ENCODE data around the gene KRTAP24-1. TPM values are rescaled to one million over a fixed set of nuclear protein-coding genes. Genes with fewer than 3 reads are reported as not detected.

KRTAP24-1 gene
- total RNA-seq, 1 experiment from 2014 or later = not detected

DNA sequence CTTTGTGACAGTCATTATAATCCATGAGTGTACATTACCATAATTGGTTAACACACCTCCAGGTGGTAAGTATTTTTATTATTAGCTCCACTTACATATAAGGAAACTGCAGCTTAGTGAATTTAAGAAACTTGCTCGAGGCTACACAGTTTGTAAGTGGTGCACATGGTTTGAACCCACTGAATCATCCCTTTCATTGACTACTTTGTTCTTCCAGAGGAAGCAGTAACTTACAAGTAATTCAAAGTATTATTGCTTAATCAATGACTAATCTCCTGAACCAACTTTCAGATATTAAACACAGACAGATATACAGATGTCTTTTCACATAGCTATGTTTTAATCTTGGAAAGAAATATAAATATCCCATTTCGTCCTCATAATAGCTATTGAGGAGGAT, 48.1 kb downstream of the KRTAP24-1 start:
- no peak overlapping the region for H3K56ac ChIP-seq (ENCODE audit: insufficient read length, low read depth, low read length)
- H2AFZ ChIP-seq (ENCODE audit: low read length) = no peak overlapping the region
- Mint-ChIP-seq H3K4me1 (no peaks in the 10 kb centered on the region), H3K9me3 (peaks cover 2 to 7% of the 10 kb centered on the region in 2 experiments; a peak in 1 of 5 replicates), H3K27me3 (ENCODE audit: low read depth) (no peaks in the 10 kb centered on the region), H3K27ac (no peak overlapping the region), H3K4me3 (no peak overlapping the region), H3K36me3 (ENCODE audit: insufficient read depth in 1 of 3, low read depth in 3 of 3) (peaks cover 0 to 3% (median 0%) of the 10 kb centered on the region in 3 experiments; a peak in 1 of 7 replicates)
- no peak overlapping the region for H2BK12ac ChIP-seq (ENCODE audit: insufficient read length, low read depth, low read length)
- no peak overlapping the region for H3K14ac ChIP-seq (ENCODE audit: insufficient read depth, low read length)
- H4K8ac ChIP-seq (replicated peaks; ENCODE audit: insufficient read length, low read depth, low read length) = no peak overlapping the region
- no peaks in the 10 kb centered on the region for H3K27me3 ChIP-seq (ENCODE audit: insufficient read depth, low read length)
- no peaks in the 10 kb centered on the region for H3K9me3 ChIP-seq (ENCODE audit: control insufficient read depth, low read depth, low read length)
- H3K18ac ChIP-seq (ENCODE audit: insufficient read length, low read depth, low read length) = no peak overlapping the region
- DNase-seq = no peak
- no peak overlapping the region for H3K4me2 ChIP-seq (ENCODE audit: insufficient read depth, insufficient read length, low read length)
- no peak overlapping the region for H4K5ac ChIP-seq (ENCODE audit: insufficient read length, low read depth, low read length)
- H3K4me1 ChIP-seq (ENCODE audit: insufficient read depth, low read length) = no peaks in the 10 kb centered on the region
- H3T11ph ChIP-seq (ENCODE audit: low read length) = no peak overlapping the region
- H3K23ac ChIP-seq (ENCODE audit: insufficient read length, low read depth, low read length) = no peak overlapping the region
- H4K20me1 ChIP-seq (ENCODE audit: control insufficient read depth, insufficient read depth, insufficient read length) = no peaks in the 10 kb centered on the region
- H2BK20ac ChIP-seq (ENCODE audit: low read depth, low read length, poor library complexity, severe bottlenecking) = no peak overlapping the region
- WGBS (ENCODE audit: extremely low coverage, insufficient read length, low lambda C conversion rate) = no CpG with 5 or more reads among the region's 2 CpGs
- H3K79me1 ChIP-seq (ENCODE audit: insufficient read depth, low read depth, low read length, poor library complexity, severe bottlenecking) = no peaks in the 10 kb centered on the region
- H2AK5ac ChIP-seq (ENCODE audit: insufficient read length, low read length) = no peak overlapping the region
- no peak overlapping the region for H3K27ac ChIP-seq (ENCODE audit: insufficient read length, low read depth, low read length)
- no peak overlapping the region for H3K9ac ChIP-seq (ENCODE audit: extremely low read depth, insufficient read length, low read length)
- H4K91ac ChIP-seq (ENCODE audit: insufficient read length, low read depth, low read length) = no peak overlapping the region
- TF ChIP-seq, protein P1, sequence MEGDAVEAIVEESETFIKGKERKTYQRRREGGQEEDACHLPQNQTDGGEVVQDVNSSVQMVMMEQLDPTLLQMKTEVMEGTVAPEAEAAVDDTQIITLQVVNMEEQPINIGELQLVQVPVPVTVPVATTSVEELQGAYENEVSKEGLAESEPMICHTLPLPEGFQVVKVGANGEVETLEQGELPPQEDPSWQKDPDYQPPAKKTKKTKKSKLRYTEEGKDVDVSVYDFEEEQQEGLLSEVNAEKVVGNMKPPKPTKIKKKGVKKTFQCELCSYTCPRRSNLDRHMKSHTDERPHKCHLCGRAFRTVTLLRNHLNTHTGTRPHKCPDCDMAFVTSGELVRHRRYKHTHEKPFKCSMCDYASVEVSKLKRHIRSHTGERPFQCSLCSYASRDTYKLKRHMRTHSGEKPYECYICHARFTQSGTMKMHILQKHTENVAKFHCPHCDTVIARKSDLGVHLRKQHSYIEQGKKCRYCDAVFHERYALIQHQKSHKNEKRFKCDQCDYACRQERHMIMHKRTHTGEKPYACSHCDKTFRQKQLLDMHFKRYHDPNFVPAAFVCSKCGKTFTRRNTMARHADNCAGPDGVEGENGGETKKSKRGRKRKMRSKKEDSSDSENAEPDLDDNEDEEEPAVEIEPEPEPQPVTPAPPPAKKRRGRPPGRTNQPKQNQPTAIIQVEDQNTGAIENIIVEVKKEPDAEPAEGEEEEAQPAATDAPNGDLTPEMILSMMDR (conservative IDR thresholded peaks at IDR 0.05) = no peak
- H2BK5ac ChIP-seq (ENCODE audit: insufficient read length, low read length) = no peak overlapping the region
- H2BK15ac ChIP-seq (ENCODE audit: low read depth, low read length) = no peak overlapping the region
- H2BK120ac ChIP-seq (ENCODE audit: low read depth, low read length, poor library complexity, severe bottlenecking) = no peak overlapping the region
- no peaks in the 10 kb centered on the region for H3K79me2 ChIP-seq (ENCODE audit: insufficient read depth, low read length)
- H3K4ac ChIP-seq (ENCODE audit: low read depth, low read length) = no peak overlapping the region
- H3K23me2 ChIP-seq (ENCODE audit: insufficient read length, low read depth, low read length, poor library complexity, severe bottlenecking) = no peaks in the 10 kb centered on the region
